T1000 (cell line): ENCODE measurements around the gene KCNJ18.
"Not testable (repeated sequence)": the region's sequence is repeated elsewhere in the genome, so short reads cannot be mapped to it uniquely, and the experiment has no call there.

ENCODE experiments used
- DNase-seq: peaks from one replicate; lab custom pipeline; 2025; ENCODE audit warnings: mixed read lengths; lab: John Stamatoyannopoulos, UW

Gene KCNJ18

GRCh38 chr17:21685061-21685795, 7.1 kb upstream of the KCNJ18 start:
- DNase-seq, result not testable (repeated sequence)

- no peak for DNase-seq
These were observed 5.9 kb upstream of the KCNJ18 start for GRCh38 chr17:21686165-21687015.

- DNase-seq, result no peak
These were observed 5.0 kb upstream of the KCNJ18 start for GRCh38 chr17:21687136-21687953.

- DNase-seq, result no peak
These were observed 3.9 kb upstream of the KCNJ18 start for GRCh38 chr17:21688293-21688949.

- DNase-seq, result peak; percentile 15
These were observed 2.7 kb upstream of the KCNJ18 start for GRCh38 chr17:21689604-21690003.

GRCh38 chr17:21690811-21691210, 1.5 kb upstream of the KCNJ18 start:
- DNase-seq, result not testable (repeated sequence)

GRCh38 chr17:21691481-21691880, 842 bp upstream of the KCNJ18 start:
- DNase-seq, result not testable (repeated sequence)

GRCh38 chr17:21692704-21693065, 362 bp downstream of the KCNJ18 start:
- DNase-seq, result not testable (repeated sequence)

- not testable (repeated sequence) for DNase-seq
These were observed 1.1 kb downstream of the KCNJ18 start for GRCh38 chr17:21693391-21693796.

- DNase-seq, result not testable (repeated sequence)
These were observed 1.6 kb downstream of the KCNJ18 start for GRCh38 chr17:21693937-21694336.

- DNase-seq, result not testable (repeated sequence)
These were observed 3.9 kb downstream of the KCNJ18 start for GRCh38 chr17:21696227-21696626.

- DNase-seq, result not testable (repeated sequence)
These were observed 4.7 kb downstream of the KCNJ18 start for GRCh38 chr17:21696842-21697507.

GRCh38 chr17:21697508-21697860, 5.2 kb downstream of the KCNJ18 start:
- DNase-seq, result not testable (repeated sequence)

- not testable (repeated sequence) for DNase-seq
These were observed 6.2 kb downstream of the KCNJ18 start for GRCh38 chr17:21698437-21699075.

- not testable (repeated sequence) for DNase-seq
These were observed 6.8 kb downstream of the KCNJ18 start for GRCh38 chr17:21699124-21699523.

GRCh38 chr17:21699573-21700236, 7.4 kb downstream of the KCNJ18 start:
- DNase-seq, result not testable (repeated sequence)

- DNase-seq, result not testable (repeated sequence)
These were observed 8.8 kb downstream of the KCNJ18 start for GRCh38 chr17:21701090-21701489.

GRCh38 chr17:21702029-21702428, 9.7 kb downstream of the KCNJ18 start:
- DNase-seq, result not testable (repeated sequence)

GRCh38 chr17:21702521-21702920, 10.2 kb downstream of the KCNJ18 start:
- not testable (repeated sequence) for DNase-seq
